ENCODE measurements around the gene RFPL1.
"Not testable (repeated sequence)": the region's sequence is repeated elsewhere in the genome, so short reads cannot be mapped to it uniquely, and the experiment has no call there.

RFPL1 gene

DNA sequence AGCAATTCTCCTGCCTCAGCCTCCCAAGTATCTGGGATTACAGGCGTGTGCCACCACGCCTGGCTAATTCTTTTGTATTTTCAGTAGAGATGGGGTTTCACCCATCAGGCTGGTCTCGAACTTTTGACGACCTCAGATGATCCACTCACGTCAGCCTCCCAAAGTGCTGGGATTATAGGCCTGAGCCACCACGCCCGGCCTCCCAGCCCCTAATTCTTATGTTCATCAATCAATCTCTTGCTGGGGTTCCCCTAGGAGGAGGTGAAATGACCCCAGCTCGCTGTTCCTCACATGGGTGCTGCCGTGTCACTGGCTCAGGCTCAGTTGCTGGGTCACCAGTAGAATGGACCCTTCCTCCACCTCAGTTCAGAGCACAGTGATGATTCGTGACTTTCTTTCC is at the start of gene RFPL1:
TSS of gene RFPL1 (plus strand) at position 301 of the 400 bp plus-strand sequence.
- H3K4me1 Mint-ChIP-seq, H3K27ac Mint-ChIP-seq, H3K36me3 Mint-ChIP-seq, H3K9me3 Mint-ChIP-seq, CTCF ChIA-PET, DNase-seq, H3K4me3 Mint-ChIP-seq: not testable (repeated sequence)
- peaks cover 33% of the 10 kb centered on the region for H3K27me3 Mint-ChIP-seq

DNA sequence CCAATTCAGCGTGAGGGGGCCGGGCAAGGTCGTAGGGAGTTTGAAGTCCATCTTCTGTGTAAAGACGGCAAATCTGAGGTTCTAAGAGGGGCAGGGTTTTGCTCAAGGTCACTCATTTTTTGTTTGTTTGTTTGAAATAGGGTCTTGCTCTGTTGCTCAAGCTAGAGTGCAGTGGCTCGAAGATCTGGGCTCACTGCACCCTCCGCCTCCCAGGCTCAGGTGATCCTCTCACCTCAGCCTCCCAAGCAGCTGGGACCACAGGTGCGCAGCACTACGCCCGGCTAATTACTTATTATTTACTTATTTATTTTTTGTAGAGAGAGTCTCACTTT is 49.7 kb upstream of the RFPL1 start:
- H3K36me3 Mint-ChIP-seq = peaks cover 6% of the 10 kb centered on the region
- peak overlapping the region; percentile 89 for H3K4me3 Mint-ChIP-seq
- DNase-seq = no peak
- CTCF ChIA-PET = no interaction called here
- H3K27ac Mint-ChIP-seq = peak overlapping the region; percentile 89
- H3K9me3 Mint-ChIP-seq = no peaks in the 10 kb centered on the region
- H3K27me3 Mint-ChIP-seq = peaks cover 4% of the 10 kb centered on the region
- peaks cover 40% of the 10 kb centered on the region for H3K4me1 Mint-ChIP-seq

DNA sequence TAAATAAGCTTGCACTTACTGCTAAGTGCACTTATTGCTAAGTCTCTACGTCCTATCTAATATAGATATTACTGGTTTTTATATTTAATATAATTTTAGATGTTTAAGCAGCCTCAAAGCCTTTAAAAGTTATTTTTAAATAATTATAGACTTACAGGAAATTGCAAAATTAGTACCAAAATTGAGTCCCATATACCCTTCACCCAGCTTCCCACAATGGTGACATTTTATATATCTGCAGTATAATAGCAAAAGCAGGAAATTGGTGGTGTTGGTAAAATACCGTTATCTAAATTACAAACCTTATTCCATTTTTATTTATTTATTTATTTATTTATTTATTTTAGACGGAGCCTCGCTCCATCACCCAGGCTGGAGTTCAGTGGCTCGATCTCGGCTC is 48.1 kb upstream of the RFPL1 start:
- CTCF ChIA-PET = no interaction called here
- Mint-ChIP-seq H3K27me3 (peaks cover 4% of the 10 kb centered on the region), H3K4me1 (peaks cover 34% of the 10 kb centered on the region), H3K4me3 (no peak overlapping the region), H3K9me3 (no peaks in the 10 kb centered on the region), H3K27ac (no peak overlapping the region), H3K36me3 (peaks cover under 1% of the 10 kb centered on the region)
- no peak for DNase-seq

DNA sequence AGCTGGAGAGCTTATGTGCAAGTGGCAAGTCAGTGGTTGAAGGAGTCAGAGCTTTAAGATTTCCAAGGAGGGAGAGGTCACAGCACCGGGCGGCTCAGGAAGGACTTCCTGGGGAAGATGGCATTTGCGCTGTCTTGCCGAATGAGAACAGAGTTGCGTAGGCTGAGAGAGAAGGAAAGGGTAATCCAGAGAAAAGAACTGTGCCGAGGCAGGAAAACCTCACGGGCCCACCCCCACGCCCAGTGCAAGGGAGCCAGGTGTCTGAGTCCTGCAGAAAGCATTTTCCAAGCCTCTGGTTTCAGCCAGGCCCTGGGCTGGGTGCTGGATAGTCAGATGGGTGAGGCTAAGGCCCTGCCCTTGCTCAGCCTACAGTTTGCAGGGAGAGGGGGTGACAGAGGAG is 46.8 kb upstream of the RFPL1 start:
- Mint-ChIP-seq H3K4me3 (no peak overlapping the region), H3K9me3 (no peaks in the 10 kb centered on the region), H3K27ac (no peak overlapping the region), H3K36me3 (no peaks in the 10 kb centered on the region), H3K27me3 (peaks cover 13% of the 10 kb centered on the region), H3K4me1 (peaks cover 21% of the 10 kb centered on the region)
- no peak for DNase-seq
- CTCF ChIA-PET = no interaction called here

DNA sequence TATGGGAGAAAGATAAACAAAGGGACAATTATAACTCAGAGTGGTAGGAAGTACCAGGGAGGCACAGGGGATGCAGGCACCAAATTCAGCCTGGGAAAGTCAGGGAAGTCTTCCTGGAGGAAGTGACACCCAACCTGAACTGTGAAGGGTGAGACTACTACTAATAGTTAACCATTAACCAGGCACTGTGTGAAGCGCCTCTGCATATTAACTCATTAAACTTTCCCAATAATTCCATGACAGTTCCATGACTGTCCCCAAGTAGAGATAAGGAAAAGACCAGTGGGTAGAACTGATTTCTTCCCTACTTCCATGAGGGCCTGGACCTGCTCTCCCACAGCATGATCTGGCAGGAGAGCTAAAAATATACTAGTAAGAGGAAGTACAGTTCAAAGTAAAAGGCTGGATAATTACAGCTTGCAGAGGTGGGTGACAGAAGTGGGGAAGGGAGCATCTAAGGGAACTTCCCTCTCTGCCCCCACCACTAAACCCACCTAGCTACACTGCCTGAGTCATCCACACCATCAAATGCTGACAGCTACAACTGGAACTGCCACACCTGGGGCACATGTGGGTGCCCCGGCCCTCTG is 45.3 kb upstream of the RFPL1 start:
- H3K27ac Mint-ChIP-seq = no peak overlapping the region
- peaks cover 21% of the 10 kb centered on the region for H3K27me3 Mint-ChIP-seq
- H3K4me1 Mint-ChIP-seq = peaks cover 9% of the 10 kb centered on the region
- CTCF ChIA-PET = interaction anchor here (0.7 kb wide), 1 partner anchor 233 kb away, joined by 3 read pairs; no protein-coding TSS in a partner anchor
- H3K4me3 Mint-ChIP-seq = no peak overlapping the region
- no peaks in the 10 kb centered on the region for H3K36me3 Mint-ChIP-seq
- no peak for DNase-seq
- H3K9me3 Mint-ChIP-seq = no peaks in the 10 kb centered on the region

DNA sequence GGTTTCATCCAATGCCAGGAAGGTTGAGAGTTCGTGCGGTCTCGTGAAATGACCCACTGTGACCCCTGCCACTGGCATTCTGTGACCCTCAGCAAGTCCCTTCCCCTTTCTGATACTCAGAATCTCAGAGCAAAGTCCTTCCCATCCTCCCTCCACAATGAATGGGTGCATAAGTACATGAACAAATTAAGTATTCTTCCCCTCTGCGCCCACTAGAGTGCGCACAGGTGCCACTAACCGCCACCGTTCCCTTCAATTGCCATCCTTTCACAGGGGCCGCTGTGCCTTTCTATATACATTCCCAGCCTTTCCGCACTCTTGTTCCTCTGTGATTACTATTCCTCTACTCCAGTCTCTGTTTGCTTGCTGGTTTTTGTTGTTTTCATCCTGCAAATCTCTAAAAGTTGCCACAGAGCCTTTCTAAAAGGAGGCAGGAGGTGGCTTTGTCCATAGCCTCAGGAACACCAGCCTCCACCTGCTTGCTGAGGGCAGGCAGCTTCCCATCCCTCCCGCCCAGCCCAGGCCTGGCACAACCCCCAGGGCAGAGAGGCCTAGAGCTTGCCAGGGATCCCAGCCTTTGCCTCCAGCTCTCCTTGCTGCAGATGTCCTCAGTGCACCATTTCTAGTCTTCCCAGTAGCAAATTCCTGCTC is 43.3 kb upstream of the RFPL1 start:
- Mint-ChIP-seq H3K27me3 (peaks cover 21% of the 10 kb centered on the region), H3K9me3 (no peaks in the 10 kb centered on the region), H3K36me3 (no peaks in the 10 kb centered on the region), H3K4me1 (peaks cover 2% of the 10 kb centered on the region), H3K27ac (no peak overlapping the region), H3K4me3 (no peak overlapping the region)
- peak; percentile 77 for DNase-seq
- CTCF ChIA-PET = interaction anchor here (0.6 to 1.6 kb wide), 4 partner anchors 9 to 194 kb away, joined by 3 to 7 read pairs (median 4); no protein-coding TSS in a partner anchor

DNA sequence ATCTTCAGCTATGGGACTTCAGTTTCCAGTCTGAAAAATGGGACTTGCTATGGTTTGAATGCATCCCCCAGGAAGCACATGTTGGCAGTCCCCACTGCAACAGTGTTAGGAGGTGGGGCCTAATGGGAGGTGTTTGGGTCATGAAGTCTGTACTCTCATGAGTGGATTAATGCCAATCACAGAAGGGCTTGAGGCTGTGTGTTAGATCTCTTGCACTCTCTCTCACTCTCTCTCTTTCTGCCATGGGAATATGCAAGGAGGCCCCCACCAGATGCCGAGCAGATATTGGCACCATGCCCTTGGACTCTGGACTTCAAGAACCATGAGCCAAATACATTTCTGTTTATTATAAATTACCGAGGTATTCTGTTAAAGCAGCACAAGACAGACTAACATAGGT is 42.3 kb upstream of the RFPL1 start:
- Mint-ChIP-seq H3K27ac (no peak overlapping the region), H3K9me3 (no peaks in the 10 kb centered on the region), H3K4me3 (no peak overlapping the region), H3K27me3 (peaks cover 26% of the 10 kb centered on the region), H3K4me1 (peaks cover 2% of the 10 kb centered on the region), H3K36me3 (no peaks in the 10 kb centered on the region)
- CTCF ChIA-PET = interaction anchor here (1.6 kb wide), 1 partner anchor 128 kb away, joined by 7 read pairs; no protein-coding TSS in a partner anchor
- no peak for DNase-seq

DNA sequence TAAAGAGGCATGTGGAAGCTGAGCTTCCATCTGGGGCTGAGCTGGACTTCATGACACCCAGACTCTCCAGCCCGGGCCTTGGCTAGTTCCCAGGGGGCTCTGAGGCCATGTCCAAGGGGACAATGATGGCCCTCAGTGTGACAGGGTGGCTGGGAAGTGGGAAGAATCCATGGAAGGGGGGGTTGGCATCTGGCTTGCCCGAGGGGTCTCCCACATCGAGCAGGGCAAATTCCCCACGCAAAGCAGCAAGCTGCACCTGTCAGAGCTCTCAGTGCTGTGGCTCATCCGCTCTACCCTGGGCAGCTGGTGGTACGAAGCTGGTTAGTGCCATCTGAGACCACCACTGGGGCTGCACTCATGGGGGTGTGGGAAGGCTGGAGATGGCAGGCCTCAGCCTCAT is 40.6 kb upstream of the RFPL1 start:
- H3K27me3 Mint-ChIP-seq = peaks cover 30% of the 10 kb centered on the region
- CTCF ChIA-PET = interaction anchor here (1.0 kb wide), 1 partner anchor 15 kb away, joined by 4 read pairs; no protein-coding TSS in a partner anchor

DNA sequence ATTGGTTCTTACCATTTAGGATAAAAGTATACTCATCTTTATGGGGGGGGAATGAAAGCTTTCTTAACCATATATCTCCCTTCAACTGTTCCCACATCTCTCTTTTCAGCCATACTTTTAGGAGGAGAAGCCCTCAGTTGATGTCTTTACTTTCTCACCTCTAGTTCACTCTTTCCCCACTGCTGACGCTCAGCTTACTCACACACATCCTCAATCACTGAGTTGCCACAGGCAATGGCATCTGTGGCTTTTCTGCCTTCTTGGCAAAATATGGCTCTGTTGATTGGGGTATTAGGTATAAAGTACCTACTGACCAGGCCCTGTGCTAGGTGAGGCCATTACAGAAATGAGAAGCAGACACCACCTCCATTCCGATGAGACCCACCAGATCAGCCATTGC is 37.8 kb upstream of the RFPL1 start:
- Mint-ChIP-seq H3K36me3 (no peaks in the 10 kb centered on the region), H3K9me3 (no peaks in the 10 kb centered on the region), H3K4me3 (no peak overlapping the region), H3K27ac (peak overlapping the region; percentile 53), H3K27me3 (peaks cover 38% of the 10 kb centered on the region), H3K4me1 (no peaks in the 10 kb centered on the region)
- CTCF ChIA-PET = no interaction called here
- no peak for DNase-seq

More for the DNA sequence above, 40.6 kb upstream of the RFPL1 start:
- DNase-seq = no peak
- Mint-ChIP-seq H3K9me3 (no peaks in the 10 kb centered on the region), H3K27ac (no peak overlapping the region), H3K36me3 (no peaks in the 10 kb centered on the region), H3K4me1 (peaks cover 2% of the 10 kb centered on the region), H3K4me3 (no peak overlapping the region)

DNA sequence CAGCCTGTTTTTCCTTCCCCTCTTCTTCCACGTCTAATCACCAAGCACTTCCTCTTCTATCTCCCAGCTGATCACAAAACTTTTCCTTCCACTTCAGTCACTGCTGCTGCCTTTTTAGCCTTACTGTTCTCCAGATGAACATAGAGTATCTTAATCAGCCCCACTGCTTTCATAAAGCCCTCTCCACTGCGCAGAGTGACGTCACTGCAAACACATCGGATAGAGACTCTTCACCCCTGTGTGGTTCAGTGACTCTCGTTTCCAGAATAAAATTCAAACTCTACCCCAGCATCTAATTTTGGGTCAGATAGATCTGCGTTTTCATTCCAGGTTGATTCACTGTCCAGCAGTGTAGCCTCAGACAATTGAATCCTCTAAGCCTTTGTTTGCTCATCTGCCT is 36.8 kb upstream of the RFPL1 start:
- H3K4me3 Mint-ChIP-seq, H3K27ac Mint-ChIP-seq, DNase-seq, H3K36me3 Mint-ChIP-seq, H3K9me3 Mint-ChIP-seq, H3K4me1 Mint-ChIP-seq, CTCF ChIA-PET: not testable (repeated sequence)
- peaks cover 33% of the 10 kb centered on the region for H3K27me3 Mint-ChIP-seq

DNA sequence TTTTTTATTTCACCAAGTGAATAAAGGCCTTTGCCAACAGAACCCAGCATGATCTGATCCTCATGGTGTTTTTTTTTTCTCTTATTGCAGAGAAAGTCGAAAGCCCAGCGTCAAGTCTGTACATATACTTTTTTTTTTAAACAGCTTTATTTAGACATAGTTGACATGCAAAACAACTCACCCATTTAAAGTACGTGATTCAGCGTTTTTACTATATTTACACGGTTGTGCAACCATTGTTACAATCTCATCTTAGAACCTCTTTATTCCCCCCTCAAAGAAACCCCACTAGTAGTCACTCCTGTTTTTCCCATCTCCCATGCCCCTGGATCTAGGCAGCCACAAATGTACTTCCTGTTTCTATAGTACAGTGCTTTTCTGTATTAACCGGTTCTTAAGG is 29.4 kb upstream of the RFPL1 start:
- Mint-ChIP-seq H3K36me3 (no peaks in the 10 kb centered on the region), H3K4me3 (no peak overlapping the region), H3K4me1 (peaks cover 12% of the 10 kb centered on the region), H3K27ac (no peak overlapping the region), H3K27me3 (peaks cover 11% of the 10 kb centered on the region), H3K9me3 (no peaks in the 10 kb centered on the region)
- no peak for DNase-seq
- CTCF ChIA-PET = no interaction called here

DNA sequence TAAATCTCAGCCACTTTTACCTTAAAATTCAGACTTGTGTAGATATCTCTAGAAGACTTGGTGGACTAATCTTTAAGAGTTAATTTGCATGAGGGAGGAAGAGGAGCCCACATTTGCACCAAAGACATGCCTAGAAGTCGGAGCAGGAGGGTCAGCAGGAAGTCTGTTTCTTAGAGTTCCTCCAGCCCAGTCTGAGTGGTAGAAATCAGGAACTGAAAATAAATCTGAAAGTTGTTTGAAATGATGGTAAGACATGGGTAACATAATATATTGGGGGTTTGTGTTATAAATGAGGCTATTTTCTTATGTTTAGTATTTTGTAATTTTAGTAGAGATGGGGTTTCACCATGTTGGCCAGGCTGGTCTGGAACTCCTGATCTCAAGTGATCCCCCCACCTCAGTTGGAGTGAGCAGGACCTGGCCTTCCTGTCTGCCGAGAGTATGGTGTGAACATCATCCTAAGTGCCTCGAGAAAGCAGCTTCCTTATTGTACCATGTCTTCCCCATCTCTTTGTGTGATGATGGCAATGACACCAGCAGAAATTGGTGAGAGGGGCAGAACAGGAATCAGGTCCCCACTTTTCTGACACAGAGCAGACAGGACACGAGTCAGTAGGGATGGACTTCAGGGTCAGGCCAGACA is 26.7 kb upstream of the RFPL1 start:
- H3K27ac Mint-ChIP-seq, H3K4me3 Mint-ChIP-seq, H3K27me3 Mint-ChIP-seq, H3K9me3 Mint-ChIP-seq, H3K36me3 Mint-ChIP-seq, DNase-seq, CTCF ChIA-PET: not testable (repeated sequence)
- peaks cover 36% of the 10 kb centered on the region for H3K4me1 Mint-ChIP-seq

DNA sequence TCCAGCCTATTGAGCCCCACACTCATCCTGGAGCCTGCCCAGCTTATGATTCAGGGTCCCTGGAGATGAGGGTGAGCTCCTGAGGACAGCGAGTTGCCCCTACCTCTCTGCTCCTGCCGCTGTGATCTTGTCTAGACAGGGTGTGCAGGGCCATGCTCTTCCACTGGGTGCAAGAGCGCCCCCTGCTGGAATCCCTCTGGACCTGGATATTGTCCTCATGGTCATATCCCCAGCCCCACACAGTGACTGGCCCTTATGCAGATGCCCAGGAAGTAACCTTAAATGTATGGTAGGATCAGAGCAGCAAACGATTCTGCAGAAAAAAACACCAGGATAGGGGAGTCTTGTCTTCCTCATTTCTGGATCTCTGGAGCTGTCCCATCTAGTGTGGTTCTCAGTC is 25.6 kb upstream of the RFPL1 start:
- not testable (repeated sequence) for H3K27me3 Mint-ChIP-seq, H3K9me3 Mint-ChIP-seq, H3K36me3 Mint-ChIP-seq, H3K27ac Mint-ChIP-seq, H3K4me3 Mint-ChIP-seq
- CTCF ChIA-PET = interaction anchor here (0.6 to 1.2 kb wide), 3 partner anchors 15 to 119 kb away, joined by 3 to 5 read pairs (median 4); no protein-coding TSS in a partner anchor
- peak; percentile 38 for DNase-seq
- peaks cover 36% of the 10 kb centered on the region for H3K4me1 Mint-ChIP-seq

DNA sequence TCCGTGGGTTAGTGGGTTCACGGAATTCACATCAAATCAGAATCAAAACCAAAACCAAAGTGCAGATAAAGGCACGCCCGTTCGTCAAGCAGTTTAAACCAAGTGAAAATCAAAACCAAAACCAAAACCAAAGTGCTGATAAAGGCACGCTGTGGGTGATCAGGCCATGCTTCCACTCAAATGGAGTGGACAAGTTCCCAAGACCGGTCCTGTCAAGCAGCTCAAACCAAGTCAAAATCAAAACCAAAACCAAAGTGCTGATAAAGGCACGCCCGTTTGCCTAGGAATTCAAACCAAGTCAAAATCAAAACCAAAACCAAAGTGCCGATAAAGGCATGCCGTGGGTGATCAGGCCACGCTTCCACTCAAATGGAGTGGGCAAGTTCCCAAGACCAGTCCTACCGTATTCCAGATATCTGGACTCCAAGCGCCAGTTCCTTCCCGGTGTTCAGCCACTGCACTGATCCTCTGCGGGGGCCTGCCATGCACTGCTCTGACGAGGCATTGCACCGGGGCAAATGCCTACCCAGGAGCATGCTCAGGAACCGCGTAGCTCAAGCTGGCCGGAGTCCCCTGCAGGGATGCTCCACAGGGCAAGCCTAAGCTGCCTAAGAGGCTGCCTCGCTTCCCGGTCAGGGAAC is 23.3 kb upstream of the RFPL1 start:
- peak; percentile 75 for DNase-seq
- not testable (repeated sequence) for H3K9me3 Mint-ChIP-seq

More for the DNA sequence above, 23.3 kb upstream of the RFPL1 start:
- Mint-ChIP-seq H3K4me3 (peak overlapping the region; percentile 81), H3K4me1 (peaks cover 35% of the 10 kb centered on the region), H3K27ac (peak overlapping the region; percentile 98)
- H3K27me3 Mint-ChIP-seq, H3K36me3 Mint-ChIP-seq, CTCF ChIA-PET: not testable (repeated sequence)
